Measurements from ENCODE around the gene MGLL. TPM values are rescaled to one million over a fixed set of nuclear protein-coding genes. Genes with fewer than 3 reads are reported as not detected.

The MGLL gene
- total and polyA plus RNA-seq, 7 donors: 24.7 to 220 (median 46.8) TPM

DNA sequence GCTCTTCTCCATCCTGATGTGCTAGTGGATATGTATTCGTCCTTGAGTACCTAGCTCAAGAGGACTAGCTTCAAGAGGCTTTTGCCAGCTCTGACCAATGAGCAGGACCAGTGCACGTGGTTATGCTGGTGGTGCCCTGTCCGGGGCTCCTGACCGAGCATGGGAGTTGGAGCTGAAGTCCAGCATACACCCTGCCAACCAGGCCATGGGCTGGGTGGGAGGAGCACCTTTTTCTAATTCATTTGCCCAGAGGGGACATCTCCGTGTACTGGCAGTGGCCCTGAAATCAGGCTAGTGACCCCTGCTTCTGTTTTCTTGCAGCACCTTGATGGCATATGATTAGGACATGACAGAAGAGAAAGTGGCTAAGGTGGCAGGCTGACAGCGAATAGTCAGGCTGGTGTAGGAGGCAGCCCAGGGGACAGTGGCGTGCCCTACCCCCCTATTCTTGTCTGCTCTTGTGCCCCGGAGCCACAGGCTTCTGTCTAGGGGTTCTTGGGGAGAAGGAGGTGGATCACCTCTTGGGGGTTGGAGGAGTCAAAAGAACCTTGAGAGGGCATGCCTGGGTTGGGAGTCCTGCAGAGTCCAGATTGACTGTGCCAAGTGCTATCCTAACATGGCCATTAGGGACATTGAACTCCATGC, 176.8 kb downstream of the MGLL start:
- DNase-seq: no peak
- H3K4me1 ChIP-seq: no peaks in the 10 kb centered on the region
- H3K27ac ChIP-seq: no peak overlapping the region
- no peaks in the 10 kb centered on the region for H3K9me3 ChIP-seq
- H3K4me3 ChIP-seq: no peak overlapping the region
- no peaks in the 10 kb centered on the region for H3K27me3 ChIP-seq
- 94 to 95% methylated on average over 8 of the region's 8 CpGs for WGBS, 2 donors
- TF ChIP-seq, protein P1, sequence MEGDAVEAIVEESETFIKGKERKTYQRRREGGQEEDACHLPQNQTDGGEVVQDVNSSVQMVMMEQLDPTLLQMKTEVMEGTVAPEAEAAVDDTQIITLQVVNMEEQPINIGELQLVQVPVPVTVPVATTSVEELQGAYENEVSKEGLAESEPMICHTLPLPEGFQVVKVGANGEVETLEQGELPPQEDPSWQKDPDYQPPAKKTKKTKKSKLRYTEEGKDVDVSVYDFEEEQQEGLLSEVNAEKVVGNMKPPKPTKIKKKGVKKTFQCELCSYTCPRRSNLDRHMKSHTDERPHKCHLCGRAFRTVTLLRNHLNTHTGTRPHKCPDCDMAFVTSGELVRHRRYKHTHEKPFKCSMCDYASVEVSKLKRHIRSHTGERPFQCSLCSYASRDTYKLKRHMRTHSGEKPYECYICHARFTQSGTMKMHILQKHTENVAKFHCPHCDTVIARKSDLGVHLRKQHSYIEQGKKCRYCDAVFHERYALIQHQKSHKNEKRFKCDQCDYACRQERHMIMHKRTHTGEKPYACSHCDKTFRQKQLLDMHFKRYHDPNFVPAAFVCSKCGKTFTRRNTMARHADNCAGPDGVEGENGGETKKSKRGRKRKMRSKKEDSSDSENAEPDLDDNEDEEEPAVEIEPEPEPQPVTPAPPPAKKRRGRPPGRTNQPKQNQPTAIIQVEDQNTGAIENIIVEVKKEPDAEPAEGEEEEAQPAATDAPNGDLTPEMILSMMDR (IDR thresholded peaks at IDR 0.05): no peak
- TF ChIP-seq POLR2AphosphoS5 (IDR thresholded peaks at IDR 0.05) (no peak), POLR2A (IDR thresholded peaks at IDR 0.05) (no peak), EP300 (IDR thresholded peaks at IDR 0.05) (no peak)
- intact Hi-C loops (cut with DNase I): no loop called here
- H3K36me3 ChIP-seq: no peaks in the 10 kb centered on the region

DNA sequence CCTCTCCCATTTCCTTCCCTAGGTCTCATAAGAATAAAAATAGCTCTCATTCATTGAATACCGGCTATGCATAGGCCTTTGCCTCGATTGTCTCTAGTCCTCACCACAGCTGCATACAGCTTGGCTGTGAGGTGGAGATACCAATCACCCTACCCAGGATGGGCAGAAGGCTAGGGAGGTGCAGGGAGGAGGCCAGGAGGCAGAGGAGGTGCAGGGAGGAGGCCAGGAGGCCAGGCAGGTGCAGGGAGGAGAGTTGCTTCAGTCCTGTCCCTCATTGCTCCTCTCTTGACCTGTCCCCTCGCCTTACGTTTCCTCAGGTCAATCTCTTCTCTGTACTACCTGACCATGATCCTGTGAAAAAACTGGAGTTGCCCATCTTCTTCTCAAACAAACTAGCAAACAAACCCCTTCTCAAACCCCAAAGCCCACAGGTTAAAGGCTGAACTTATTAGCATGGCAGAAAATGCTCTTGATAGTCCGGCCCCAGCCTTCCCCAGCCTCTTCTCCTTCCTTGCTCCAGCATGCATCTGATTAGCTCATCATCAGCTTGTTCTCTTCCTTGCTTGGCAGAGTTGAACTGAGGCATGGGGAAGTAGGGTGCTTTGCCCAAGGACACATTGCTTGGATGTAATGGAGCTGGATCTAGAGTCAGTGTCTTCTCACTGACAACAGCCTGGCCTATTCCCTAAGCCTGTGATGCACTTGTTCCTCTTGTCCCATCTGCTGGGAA, 177.5 kb downstream of the MGLL start:
- H3K4me3 ChIP-seq: no peak overlapping the region
- peak; percentile 19 for DNase-seq
- TF ChIP-seq EP300 (IDR thresholded peaks at IDR 0.05): no peak
- TF ChIP-seq POLR2AphosphoS5 (IDR thresholded peaks at IDR 0.05): no peak
- TF ChIP-seq, protein P1 (IDR thresholded peaks at IDR 0.05): no peak
- TF ChIP-seq POLR2A (IDR thresholded peaks at IDR 0.05): no peak
- H3K27me3 ChIP-seq: no peaks in the 10 kb centered on the region
- no peak overlapping the region for H3K27ac ChIP-seq
- no peaks in the 10 kb centered on the region for H3K9me3 ChIP-seq
- WGBS, 2 donors: 81 to 92% methylated on average over 5 of the region's 5 CpGs
- intact Hi-C loops (cut with DNase I): no loop called here
- no peaks in the 10 kb centered on the region for H3K36me3 ChIP-seq
- H3K4me1 ChIP-seq: no peaks in the 10 kb centered on the region

DNA sequence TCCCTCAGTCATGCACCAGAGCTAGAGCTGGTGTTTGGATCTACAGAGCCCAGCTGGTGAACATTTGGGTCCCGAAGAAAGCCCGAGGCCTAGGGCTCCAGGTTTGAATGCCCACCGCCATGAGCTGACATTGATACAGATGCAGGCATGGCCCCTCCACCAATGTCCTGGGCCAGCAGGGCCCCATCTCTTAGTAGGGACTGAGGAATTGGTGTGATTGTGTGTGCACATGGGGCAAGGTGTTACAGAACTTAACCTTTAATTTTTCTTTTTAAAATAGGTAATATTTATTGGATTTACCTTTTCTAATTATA, 182.3 kb downstream of the MGLL start:
- H3K36me3 ChIP-seq: no peaks in the 10 kb centered on the region
- 94 to 96% methylated on average over 3 of the region's 3 CpGs for WGBS, 2 donors
- intact Hi-C loops (cut with DNase I): no loop called here
- H3K27ac ChIP-seq: no peak overlapping the region
- no peak overlapping the region for H3K4me3 ChIP-seq
- H3K27me3 ChIP-seq: no peaks in the 10 kb centered on the region
- DNase-seq: peak; percentile 21
- H3K9me3 ChIP-seq: no peaks in the 10 kb centered on the region
- TF ChIP-seq, protein P1 (IDR thresholded peaks at IDR 0.05): no peak
- H3K4me1 ChIP-seq: no peaks in the 10 kb centered on the region

DNA sequence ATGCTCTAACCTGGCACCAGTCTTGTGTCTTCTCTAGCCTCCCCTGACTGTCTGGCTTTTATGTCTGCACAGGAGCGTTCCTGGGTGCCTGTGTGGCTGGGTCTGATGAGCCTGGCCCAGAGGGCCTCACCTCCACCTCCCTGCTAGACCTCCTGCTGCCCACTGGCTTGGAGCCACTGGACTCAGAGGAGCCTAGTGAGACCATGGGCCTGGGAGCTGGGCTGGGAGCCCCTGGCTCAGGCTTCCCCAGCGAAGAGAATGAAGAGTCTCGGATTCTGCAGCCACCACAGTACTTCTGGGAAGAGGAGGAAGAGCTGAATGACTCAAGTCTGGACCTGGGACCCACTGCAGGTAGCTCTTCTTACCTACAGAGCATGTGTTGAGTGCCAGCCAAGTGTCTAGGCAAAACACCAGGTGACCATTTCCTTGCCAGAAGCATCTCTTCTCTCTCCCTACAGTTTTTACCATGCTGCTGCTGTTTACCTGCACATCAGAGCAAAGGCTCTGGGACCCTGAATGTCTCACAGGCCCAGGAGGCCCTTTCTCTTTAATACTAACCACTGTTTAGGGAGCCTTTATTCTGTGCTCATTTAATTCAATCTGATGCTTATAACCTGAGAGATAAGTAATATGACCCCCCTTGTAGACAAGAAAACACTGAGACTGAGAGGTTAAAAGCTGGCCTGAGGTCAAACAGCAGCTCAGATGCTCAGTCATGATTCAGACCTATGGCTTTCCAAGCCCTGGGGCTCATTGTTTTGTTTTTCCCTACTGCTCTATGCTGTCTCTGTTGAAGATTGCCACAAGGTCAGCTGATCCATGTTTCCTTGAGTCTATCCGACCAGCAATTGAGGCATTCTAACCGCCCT, 182.9 kb downstream of the MGLL start:
- WGBS, 2 donors: 90 to 91% methylated on average over 5 of the region's 5 CpGs
- intact Hi-C loops (cut with DNase I): no loop called here

More for the DNA sequence above, 182.9 kb downstream of the MGLL start:
- H3K27me3 ChIP-seq: no peaks in the 10 kb centered on the region
- TF ChIP-seq EP300 (IDR thresholded peaks at IDR 0.05) (no peak), POLR2A (IDR thresholded peaks at IDR 0.05) (no peak), POLR2AphosphoS5 (IDR thresholded peaks at IDR 0.05) (no peak)
- TF ChIP-seq, protein P1 (IDR thresholded peaks at IDR 0.05): no peak
- no peaks in the 10 kb centered on the region for H3K9me3 ChIP-seq
- H3K27ac ChIP-seq: no peak overlapping the region
- DNase-seq: peak; percentile 17
- no peak overlapping the region for H3K4me3 ChIP-seq
- H3K36me3 ChIP-seq: no peaks in the 10 kb centered on the region
- no peaks in the 10 kb centered on the region for H3K4me1 ChIP-seq

Other genes starting within 250 kb of the MGLL start
- 10 to 100 TPM; 28.5 to 33.2 (median 31.1) TPM for gene TPRA1, start 231.8 kb downstream of the MGLL start, total RNA-seq
- gene TPRA1, start 231.8 kb downstream of the MGLL start, polyA plus RNA-seq: 10 to 100 TPM in 2 of 3 donors, 1 to 10 TPM in 1; 7.2 to 20.4 (median 10.2) TPM
- 1 to 10 TPM; 3.0 to 5.1 (median 3.6) TPM for gene MCM2, start 224.1 kb downstream of the MGLL start, total RNA-seq
- gene MCM2, start 224.1 kb downstream of the MGLL start, polyA plus RNA-seq: 10 to 100 TPM in 1 of 3 donors, 1 to 10 TPM in 2; 2.4 to 28.6 (median 6.2) TPM
- 1 to 10 TPM; 2.0 to 4.3 (median 2.4) TPM for gene PODXL2, start 193.3 kb downstream of the MGLL start, total RNA-seq
- gene PODXL2, start 193.3 kb downstream of the MGLL start, polyA plus RNA-seq: 10 to 100 TPM in 1 of 3 donors, 1 to 10 TPM in 2; 2.5 to 16.7 (median 3.0) TPM
- gene ABTB1, start 149.6 kb downstream of the MGLL start, total RNA-seq: 10 to 100 TPM; 33.5 to 75.3 (median 49.1) TPM
- gene ABTB1, start 149.6 kb downstream of the MGLL start, polyA plus RNA-seq: 10 to 100 TPM; 18.0 to 36.5 (median 24.6) TPM
- gene KBTBD12, start 92.7 kb upstream of the MGLL start, total RNA-seq: 1 to 10 TPM; 2.5 to 5.9 (median 3.3) TPM
- gene KBTBD12, start 92.7 kb upstream of the MGLL start, polyA plus RNA-seq: 1 to 10 TPM; 1.3 to 1.8 (median 1.8) TPM
- gene SEC61A1, start 229.9 kb upstream of the MGLL start, total RNA-seq: 10 to 100 TPM; 52.3 to 82.5 (median 63.0) TPM
- 100 to 1,000 TPM in 1 of 3 donors, 10 to 100 TPM in 2; 17.4 to 152 (median 20.1) TPM for gene SEC61A1, start 229.9 kb upstream of the MGLL start, polyA plus RNA-seq